RPMI7951 (cell line): ENCODE results near the gene RHEBL1. TPM values are rescaled to one million over a fixed set of nuclear protein-coding genes. Genes with fewer than 3 reads are reported as not detected.

Source experiments
- DNase-seq: peaks from one replicate; pipeline ENCODE4 v3.0.0-alpha.2; 2012; ENCODE audit warnings: low read depth
- total RNA-seq: library from RNA; depleted of rRNA; stranded (reverse); fragments of >200 nt; shearing (Covaris generic); gene quantifications from 2 replicates; pipeline ENCODE4 v1.2.3, GENCODE V29; 2014

The RHEBL1 gene
- total RNA-seq, 1 experiment from 2014 or later, result 6.7 TPM

DNA sequence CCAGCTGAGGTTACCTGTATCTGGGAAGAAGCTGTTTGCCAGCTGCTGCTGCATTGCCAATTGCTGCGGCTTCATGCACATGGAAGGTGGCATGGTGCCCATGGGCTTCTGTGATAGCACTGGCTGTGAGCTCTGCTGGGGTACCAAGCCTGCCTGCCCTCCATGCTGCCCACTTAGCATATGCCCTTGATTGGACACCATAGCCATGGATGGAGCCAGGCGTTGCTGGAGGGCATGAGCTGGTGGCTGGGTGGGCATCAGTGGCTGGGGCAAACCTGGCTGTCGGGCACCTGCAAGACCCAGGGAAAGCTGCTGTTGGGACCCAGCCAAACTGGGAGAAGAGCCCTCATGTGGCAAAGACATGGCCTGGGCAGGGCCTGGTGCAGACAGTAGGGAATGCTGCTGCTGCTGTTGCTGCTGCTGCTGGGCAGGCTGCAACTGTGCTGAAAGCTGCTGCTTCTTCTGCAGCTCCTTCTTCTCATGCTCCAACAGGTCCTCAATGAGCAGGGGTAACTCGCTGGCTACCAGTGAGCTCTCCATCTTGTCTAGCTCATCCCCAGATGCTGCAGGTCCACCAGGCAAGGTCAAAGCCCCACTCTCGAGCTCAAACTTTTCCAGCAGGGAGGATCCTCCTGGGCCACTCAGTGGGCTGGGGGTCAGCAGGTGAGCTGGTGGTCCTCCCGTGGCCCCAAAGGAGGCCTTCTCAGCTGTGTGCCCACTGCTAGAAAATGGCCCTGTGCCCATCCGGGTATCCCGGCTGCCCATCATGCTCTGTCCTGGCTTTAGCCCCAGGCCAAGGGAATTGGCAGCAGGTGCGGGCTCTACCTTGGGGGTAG is 32.5 kb downstream of the RHEBL1 start:
- no peak for DNase-seq

DNA sequence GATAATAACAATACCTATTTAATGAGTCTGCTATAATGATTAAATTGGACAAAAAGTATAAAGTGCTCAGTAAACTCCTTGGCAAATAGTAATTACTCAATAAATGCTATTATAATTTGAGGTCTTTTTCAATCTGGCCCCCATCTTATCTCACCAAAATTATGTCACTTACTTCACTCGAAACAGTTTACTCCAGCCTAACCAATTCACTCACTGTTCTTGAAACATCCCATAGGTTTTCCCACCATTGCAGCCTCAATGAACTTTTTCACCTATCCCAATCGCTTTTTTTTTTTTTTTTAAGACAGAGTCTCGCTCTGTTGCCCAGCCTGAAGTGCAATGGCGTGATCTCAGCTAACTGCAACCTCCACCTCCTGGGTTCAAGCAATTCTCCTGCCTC is 33.8 kb downstream of the RHEBL1 start:
- DNase-seq, result no peak

DNA sequence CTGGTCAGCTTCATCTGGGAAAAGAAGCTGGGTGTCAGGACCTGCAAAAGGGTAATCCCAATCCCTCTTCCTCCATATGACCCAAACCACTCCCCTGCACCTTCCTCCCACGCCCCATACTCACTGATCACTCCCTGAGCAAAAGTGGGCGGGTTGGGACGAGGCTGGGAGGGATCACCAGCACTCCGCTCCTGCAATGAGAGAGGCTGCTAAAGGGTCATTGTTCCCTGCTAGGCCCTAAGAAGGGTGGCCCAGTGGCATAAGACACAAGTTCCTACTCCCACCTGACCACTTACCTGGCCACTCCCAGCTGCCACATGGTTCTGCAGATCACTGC is 35.5 kb downstream of the RHEBL1 start:
- no peak for DNase-seq

DNA sequence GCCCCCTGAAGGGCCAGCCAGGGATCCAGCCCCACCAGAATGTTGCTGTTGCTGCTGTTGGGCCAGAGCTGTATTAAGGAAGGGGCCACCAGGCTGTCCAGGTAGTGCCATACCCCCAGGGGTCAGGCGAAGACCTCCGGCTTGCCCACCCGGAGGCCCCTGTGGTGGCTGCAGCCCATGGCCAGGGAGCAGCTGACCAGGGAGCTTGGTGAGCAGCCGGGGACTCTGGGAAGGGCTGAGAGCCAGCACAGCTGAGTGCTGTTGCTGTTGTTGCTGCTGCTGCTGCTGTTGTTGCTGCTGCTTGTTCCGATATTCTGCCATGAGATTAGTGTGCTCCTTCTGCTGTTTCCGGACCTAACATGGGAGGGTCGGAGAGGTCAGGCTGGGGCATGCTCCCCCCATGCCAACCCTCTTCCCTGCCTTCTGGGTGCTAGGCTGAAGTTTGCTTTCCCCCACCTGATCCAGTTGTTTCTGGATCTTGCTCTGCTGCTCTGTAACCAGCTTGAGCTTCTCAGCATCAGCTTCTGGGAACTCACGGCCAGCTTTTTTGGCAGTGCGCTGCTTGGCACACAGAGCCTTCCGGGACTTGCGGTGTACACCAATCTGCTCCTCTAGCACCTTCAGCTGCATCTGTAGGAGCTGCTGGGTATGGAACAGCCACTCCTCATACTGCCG is 36.0 kb downstream of the RHEBL1 start:
- DNase-seq, result no peak

DNA sequence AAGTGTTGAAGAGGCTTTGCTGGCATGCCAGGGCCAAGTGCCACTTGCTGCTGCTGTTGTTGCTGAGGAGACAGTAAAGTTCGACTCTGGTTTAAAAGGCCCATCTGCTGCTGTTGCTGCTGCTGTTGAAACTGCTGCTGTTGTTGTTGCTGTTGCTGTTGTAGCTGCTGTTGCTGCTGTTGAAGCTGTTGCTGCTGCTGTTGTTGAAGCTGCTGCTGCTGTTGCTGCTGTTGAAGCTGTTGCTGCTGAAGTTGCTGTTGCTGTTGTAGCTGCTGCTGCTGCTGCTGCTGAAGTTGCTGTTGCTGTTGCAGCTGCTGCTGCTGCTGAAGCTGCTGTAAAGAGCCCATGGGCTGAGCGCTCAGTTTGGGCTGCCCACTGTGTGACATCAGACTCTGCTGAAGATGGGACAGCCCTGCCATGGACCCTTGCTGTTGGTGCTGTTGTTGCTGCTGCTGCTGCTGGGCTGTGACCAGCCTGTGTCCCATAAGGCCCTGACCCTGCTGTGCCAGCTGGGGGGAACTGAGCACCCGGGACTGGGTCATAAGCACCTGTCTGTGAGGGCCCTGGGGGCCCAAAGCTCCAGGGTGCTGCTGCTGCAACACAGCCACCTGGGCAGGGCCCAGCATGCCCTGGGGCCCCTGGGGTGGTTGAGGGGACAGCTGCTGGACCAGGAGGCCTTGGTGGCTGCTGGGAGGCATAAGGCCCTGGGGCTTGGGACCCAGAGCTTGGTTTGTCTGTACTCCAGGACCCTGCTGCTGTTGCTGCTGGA is 36.9 kb downstream of the RHEBL1 start:
- DNase-seq, result no peak

DNA sequence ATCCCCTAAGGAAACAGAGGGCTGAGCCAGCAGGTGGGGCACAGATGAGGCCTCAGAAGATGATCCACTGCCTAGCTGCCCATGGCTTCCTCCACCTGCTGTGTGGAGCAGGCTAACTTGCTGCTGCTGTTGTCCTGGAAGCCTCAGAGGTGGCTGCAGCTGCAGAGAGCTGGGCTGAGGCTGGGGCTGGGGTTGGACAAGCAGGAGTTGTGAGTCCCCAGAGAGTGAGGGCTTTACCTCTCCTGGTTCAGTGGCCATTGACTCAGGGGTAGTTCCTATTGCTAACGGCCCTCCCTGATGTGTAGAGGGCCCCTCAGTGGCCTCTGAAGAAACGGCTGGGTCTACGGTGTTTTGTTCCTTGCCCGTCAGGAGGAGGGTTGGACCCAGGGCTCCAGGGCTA is 37.5 kb downstream of the RHEBL1 start:
- DNase-seq, result no peak

DNA sequence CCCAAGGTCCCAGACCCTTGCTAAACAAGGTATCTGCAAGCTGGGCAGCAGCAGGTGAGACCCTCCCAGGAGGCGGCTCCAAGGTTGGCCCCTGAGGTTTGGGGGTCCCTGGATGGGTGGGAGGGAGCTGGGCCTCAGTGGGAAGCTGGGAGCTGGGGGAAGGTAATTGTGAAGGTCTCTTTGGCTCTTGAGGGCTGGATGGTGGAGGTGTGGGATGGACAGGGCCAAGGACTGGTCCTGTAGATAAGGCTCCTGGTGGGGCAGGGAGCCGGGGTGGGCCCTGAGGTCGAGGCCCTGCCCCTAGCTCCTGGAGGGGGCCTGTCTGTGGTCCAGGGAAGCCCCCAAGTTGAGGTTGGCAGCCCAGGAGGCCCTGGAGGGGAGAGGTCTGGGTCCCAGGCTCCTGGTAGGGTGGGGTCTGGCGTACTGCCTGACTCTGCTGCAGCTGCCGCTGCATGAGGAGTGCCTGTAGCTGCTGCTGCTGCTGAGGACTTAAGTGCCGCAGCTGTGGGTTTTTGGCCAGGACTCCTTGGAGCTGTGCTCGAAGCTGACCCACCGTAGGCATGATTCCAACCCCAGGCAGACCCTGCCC is 38.1 kb downstream of the RHEBL1 start:
- no peak for DNase-seq

DNA sequence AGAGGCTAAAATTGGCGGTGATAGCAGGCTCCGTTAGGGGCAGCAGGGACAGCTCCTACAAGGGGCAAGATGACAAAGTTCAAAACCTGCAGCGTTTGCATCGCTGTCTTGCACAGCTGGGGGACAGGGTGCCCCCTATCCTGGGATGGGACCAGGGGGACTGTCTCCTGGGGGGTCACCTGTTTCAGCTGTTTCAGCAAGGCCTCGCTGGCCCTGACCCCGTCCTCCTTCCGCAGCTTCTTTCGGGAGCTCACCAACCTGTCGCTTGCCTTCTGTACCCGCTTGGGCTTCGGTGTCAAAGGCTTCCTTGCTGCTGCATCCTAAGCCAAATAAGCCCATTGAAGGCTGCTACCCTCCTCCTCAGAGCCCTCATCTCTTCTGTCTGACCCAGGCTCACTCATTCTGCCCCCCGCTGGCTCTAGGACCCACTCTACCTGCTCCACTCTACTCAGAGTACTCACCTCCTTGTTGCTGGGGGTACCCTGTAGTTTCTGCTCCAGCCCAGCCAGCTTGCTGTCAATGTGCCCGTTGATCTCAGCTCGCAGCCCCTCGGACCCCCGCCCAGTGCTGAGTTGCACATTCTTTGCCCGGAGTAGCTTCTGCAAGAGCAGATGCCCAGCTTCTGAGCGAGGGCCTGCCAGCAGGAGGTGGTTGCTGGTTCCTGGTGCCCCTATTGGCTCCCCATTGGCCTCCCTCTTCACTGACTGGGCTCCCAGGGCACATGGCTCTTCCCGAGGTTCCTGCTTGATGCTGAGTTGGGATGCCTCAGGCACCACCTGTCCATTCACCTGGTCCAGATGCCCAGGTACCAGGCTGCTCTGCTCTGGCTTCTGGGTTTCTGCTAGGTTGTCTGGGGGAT is 38.8 kb downstream of the RHEBL1 start:
- no peak for DNase-seq

DNA sequence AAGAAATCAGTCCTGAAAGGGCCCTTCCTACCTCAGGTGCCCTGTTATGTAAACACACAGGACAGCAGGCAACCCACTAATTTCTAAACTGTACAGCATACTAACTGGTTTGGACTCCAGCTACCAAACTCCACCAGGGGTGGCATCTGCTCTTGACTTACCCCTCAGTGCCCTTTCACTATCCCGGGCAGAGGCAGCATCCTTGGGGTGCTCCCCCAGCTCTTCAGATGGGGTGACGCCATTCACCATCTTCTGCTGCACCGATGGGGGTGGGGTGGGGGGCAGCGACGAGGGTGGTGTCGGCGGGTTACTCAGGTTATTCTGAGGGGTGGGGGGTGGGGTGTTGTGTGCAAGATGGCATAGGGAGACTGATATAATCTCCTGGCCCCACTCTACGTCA is 39.7 kb downstream of the RHEBL1 start:
- DNase-seq, result no peak

DNA sequence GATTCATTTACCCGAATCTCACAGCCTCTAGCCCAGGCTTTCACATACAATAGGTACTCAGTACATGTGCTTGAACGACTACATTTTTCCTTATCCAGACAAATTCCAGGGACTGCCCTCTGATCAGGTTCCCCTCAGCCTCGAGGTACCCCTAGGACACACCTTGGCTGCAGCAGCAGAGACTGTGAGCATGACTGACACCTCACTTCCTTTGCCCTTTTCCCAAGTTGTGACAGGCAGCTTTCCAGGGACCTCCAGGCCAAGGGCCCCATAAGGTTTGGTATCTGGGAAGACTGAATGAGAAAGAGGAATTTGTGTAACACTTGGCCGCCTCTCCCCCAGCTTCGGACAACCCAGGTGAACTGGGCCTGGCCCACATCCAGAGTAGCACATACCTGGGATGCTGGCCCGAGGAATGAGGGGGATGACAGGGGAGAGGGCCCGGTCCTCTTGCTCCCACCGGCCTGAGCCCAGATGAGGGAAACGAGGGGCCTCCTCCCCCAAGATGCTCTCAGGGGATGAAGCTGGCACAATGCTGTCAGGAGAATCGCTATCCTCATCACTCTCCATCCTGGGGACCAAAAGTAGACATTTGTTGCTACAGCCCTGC is 41.0 kb downstream of the RHEBL1 start:
- no peak for DNase-seq

DNA sequence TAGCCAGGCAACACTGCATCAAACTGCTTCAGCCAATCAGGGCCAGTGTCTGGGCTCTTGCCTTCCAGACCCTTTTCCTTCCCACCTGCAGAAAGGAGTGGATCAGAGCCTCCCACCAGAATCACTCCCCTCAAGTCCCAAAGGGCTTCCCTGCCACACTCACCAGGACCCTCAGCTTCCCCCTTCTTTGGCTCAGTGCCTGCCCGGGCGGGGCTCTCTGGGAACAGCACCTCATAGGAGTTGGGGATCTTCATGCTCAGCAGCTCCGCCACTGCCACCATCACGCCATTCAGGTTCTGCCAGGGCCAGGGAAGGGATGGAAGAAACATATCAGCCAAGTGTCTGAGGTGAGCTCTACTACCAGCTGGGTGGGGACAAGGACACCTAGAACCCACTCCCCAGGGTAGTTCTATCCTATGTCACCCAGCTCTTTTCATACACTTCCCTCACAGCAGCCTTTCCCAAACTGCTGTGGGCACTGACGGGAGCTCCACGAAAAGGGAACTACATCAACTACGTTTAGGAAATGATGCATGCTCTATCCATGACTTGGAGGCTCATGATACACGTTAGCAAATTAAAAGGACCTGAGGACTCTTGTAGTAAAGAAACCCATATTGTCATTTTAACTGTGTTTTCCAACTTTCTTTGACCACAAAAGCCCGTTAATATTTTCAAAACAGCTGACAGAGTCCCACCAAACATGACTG is 41.8 kb downstream of the RHEBL1 start:
- DNase-seq, result no peak

DNA sequence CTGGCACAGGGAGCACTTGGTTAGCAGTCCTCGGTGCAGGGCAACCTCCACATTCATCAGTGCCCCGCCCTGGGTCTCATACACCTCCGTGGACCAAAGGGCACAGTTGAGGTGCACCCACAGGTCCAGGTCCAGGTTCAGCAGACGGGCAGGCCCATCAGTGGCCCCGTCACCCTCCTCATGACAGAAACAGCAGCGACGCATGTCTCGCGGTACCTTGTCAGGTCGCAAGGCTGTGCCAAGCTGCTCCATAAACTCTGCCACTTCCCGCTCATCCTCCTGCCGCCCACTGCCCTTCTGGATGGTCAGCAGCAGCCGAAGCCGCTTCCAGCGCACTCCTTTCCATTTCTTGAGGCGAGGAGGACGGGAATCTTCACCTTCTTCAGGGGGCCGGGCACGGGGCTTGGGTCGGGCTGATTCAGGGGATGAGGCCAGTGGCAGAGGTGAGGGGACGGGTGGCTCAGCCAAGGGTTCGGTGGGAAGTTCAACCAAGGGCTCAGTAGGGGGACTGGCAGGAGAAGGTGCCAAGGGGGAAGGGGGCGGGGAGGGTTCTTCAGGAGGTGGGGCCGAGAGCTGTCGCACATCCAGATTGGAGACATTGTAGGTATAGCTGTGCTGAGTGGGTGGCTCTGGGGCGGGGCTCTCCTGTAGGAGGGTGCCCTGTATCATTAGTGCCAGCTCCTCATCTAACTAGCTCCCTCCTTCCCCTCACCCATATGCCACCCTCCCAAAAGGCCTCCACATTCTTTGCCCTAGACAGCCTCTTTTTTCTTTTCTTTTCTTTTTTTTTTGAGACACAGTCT is 42.9 kb downstream of the RHEBL1 start:
- no peak for DNase-seq

DNA sequence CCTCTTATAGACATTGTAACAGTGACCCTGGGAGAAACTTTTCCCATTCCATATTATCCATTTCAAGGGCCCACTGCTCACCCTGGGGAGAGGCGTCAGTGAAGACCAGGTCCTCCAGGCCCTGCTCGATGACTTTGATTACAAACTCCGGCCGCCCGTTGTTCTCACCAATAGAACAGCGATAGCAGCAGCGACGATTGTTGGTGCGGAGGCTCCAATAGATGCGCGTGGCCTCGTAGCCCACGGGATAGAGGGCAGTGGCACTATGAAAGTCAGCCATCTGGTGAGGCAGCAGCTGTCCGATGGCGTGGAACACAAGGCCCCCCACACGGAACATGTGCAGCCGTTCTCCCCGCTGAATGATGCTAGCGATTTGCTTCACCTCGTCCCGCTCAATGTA is 43.7 kb downstream of the RHEBL1 start:
- no peak for DNase-seq

DNA sequence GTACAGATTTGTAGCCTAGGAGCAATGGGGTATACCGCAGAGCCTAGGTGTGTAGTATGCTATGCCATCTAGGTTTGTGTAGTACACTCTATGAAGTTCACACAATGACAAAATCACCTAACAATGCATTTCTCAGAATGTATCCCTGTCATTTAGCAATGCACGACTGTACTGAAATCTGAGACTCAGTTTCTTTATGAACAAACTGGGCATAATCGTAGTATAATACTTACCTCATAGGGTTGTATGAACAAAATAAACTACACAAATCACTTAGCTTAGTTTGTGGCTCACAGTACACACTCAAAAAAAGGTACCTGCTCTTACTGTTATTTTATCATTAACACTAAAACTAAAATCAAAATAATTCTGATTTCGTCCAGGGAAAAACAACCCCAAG is 44.3 kb downstream of the RHEBL1 start:
- DNase-seq, result no peak

DNA sequence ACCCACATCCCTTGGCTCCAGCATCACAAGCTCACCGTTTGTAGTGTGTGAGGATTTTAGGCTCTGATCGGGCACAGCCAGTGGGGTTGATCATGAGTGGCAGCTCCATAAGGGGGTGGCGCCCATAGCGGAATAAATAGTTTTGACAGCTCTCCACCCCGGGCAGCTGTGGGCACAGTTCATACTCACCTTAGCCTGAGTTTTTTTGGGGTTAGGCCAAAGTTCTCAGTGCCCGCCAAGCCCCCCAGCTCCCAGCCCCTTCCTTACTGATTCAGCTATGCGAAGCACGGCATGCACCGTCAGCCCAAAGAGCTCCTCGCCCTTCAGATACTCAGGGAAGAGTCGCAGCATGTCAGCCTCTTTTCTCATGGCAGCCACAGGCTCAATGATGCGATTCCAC is 45.2 kb downstream of the RHEBL1 start:
- DNase-seq, result no peak

DNA sequence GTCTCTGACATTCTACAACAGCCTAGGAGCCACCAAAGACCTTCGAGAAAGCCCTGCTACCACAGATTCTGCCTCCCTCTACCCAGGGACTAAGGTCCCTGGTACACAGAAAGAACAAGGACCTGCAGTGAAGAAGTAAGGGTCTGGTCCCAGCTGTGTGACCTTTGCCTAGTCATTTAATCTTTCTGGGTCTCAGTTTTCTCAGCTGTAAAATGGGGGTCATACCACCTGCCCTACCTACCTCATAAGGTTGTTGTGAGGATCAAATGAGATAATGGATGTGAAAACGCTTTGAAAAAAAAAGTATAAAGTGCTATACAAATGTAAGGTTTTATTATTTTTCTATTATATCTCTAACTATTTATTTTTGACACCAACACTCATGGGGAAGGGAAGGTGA is 46.0 kb downstream of the RHEBL1 start:
- no peak for DNase-seq

DNA sequence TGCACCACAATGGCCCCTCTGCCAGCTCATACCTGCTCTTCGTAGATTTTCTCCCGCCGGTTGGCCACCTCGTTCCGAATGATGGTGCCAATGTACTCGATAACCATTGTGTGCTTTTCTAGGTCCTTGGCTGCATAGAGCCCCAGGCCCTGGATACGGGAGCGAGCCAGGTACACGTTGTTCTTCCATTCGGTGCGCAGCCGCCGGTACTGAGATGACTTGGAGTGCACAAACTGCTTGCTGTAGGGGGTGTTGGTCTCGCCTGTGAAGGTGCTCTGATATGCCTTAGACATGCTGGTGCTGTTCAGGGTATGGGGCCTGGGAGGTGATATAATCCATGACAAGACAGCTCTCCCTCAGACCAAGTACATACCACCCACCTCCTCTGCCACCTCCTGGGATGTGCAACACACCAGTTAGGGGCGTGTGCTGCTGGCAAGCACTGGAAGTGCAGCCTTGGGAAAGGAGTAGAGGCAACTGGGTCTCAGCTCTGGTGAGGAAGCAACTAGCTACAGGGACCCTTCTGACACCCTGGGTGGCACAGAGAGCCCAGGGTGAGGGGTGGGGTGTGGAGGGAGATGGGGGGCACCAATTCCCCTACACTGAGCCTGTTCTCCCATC is 47.1 kb downstream of the RHEBL1 start:
- no peak for DNase-seq

DNA sequence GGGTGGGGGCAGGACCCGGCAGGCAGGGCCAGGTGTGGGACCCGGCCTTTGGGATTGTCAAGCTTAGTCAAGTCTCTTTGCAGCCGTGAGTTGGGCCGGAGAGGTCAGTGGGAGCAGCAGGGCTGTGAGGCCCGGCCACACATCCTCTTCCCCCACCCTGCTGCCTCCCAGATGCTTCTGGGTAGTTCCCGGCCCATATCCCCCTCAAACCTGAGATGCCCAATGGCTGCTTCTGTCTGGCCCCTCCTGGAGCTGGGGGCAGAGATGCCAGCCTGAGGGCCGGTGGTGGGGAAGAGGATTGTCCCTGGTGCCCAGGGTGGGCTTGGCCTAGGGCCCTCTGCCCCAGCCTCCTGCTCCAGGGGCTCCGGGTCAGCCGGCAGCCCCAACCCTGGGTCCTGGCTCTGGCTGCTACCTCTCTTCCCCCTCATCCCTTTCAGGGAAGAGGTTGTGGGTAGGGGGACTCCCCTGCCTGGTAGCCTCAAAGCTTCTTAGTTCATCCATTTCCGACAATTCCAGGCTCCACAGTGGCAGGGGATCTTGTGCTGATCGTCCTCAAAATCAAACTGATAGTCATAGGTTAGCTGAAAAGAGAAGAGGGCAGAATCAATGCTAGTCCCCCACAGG is 48.4 kb downstream of the RHEBL1 start:
- no peak for DNase-seq

DNA sequence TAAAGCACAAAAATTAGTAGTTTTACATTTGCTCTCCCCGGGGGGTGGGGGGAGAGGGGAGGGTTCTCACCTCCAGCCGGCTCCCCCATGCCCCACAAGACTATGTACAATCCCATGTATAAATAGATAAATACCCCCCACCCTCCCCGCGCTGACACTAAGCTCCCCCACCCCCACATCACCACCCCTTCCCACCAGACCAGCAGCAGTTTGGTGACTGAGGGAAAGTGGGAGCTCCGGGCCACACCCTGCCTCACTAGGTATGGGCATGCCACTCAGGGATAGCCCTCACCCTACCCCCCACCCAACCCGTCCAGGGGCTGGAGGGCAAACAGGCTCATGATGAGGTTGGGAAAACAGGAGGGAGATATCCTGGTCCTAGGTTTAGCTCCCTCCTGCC is 49.3 kb downstream of the RHEBL1 start:
- DNase-seq, result no peak
